AG04449 (cell line): ENCODE measurements around the gene BMPR1B.

Experiments used
- CTCF ChIA-PET: fragments of 350-600 bp; formaldehyde crosslinking; extraction: SDS; loops from one replicate; lab custom pipeline; 2021; ENCODE audit warnings: antibody characterized with exemption; lab: Yijun Ruan, JAX
- POLR2A ChIA-PET: fragments of 400-600, 350-600 bp; formaldehyde crosslinking; extraction: SDS; loops from one replicate; lab custom pipeline; 2020; ENCODE audit warnings: antibody characterized with exemption, inconsistent platforms; lab: Yijun Ruan, JAX
- DNase-seq: peaks from one replicate; pipeline ENCODE4 v3.0.0-alpha.2; 2010; ENCODE audit warnings: low read depth, low spot score
- H3K4me3 ChIP-seq: 2 replicates; pipeline ENCODE4 v1.5.1; 2011; ENCODE audit warnings: low read depth, mild to moderate bottlenecking, control low read depth, low read length
- CTCF ChIP-seq: IDR thresholded peaks from one replicate; pipeline ENCODE4 v1.5.1; 2011; ENCODE audit warnings: mild to moderate bottlenecking, moderate library complexity, low read length, control low read depth, inconsistent platforms; ENCODE audit not compliant: insufficient read depth; ENCODE audit errors: missing control alignments

BMPR1B gene

GRCh38 chr4:94957030-94957429 lies 199.3 kb downstream of the BMPR1B start:
- no peak for DNase-seq
- no peak for TF ChIP-seq CTCF
- H3K4me3 ChIP-seq: no peak overlapping the region
- CTCF ChIA-PET: interaction anchor here (0.6 kb wide), 1 partner anchor 11 kb away, joined by 3 read pairs; no protein-coding TSS in a partner anchor
- POLR2A ChIA-PET: no interaction called here

GRCh38 chr4:94959307-94959706 lies 201.6 kb downstream of the BMPR1B start:
- ChIA-PET POLR2A (no interaction called here), CTCF (no interaction called here)
- TF ChIP-seq CTCF: no peak
- no peak for DNase-seq
- H3K4me3 ChIP-seq: no peak overlapping the region

GRCh38 chr4:94960708-94961107 lies 203.0 kb downstream of the BMPR1B start:
- ChIA-PET POLR2A (no interaction called here), CTCF (no interaction called here)

GRCh38 chr4:94961420-94961819 lies 203.7 kb downstream of the BMPR1B start:
- ChIA-PET CTCF (no interaction called here), POLR2A (no interaction called here)
- no peak for DNase-seq
- TF ChIP-seq CTCF: no peak
- H3K4me3 ChIP-seq: no peak overlapping the region

More at GRCh38 chr4:94960708-94961107, 203.0 kb downstream of the BMPR1B start:
- no peak overlapping the region for H3K4me3 ChIP-seq
- TF ChIP-seq CTCF: no peak
- DNase-seq: no peak

- no peak overlapping the region for H3K4me3 ChIP-seq
- POLR2A ChIA-PET: no interaction called here
- CTCF ChIA-PET: no interaction called here
- DNase-seq: no peak
- no peak for TF ChIP-seq CTCF
Measured at GRCh38 chr4:94962484-94962883, 204.7 kb downstream of the BMPR1B start.

- DNase-seq: no peak
- no peak for TF ChIP-seq CTCF
- no peak overlapping the region for H3K4me3 ChIP-seq
- ChIA-PET CTCF (interaction anchor here (1.2 kb wide), 1 partner anchor 10 kb away, joined by 3 read pairs; no protein-coding TSS in a partner anchor), POLR2A (no interaction called here)
Measured at GRCh38 chr4:94965852-94966251, 208.1 kb downstream of the BMPR1B start.
